NT2/D1 (cell line): Measurements from ENCODE around the gene DLG4.

Experiments
- DNase-seq: peaks from one replicate; pipeline ENCODE4 v3.0.0-alpha.2; 2011; ENCODE audit warnings: low read depth, low spot score
- H3K27me3 ChIP-seq: 2 replicates; pipeline ENCODE4 v1.6.0; 2011; ENCODE audit warnings: mild to moderate bottlenecking; ENCODE audit not compliant: insufficient read length, insufficient read depth
- H3K36me3 ChIP-seq: 2 replicates; pipeline ENCODE4 v1.6.1; 2011; ENCODE audit warnings: mild to moderate bottlenecking, low read length, mixed read lengths; ENCODE audit not compliant: insufficient read depth, insufficient read length
- H3K4me1 ChIP-seq: 2 replicates; pipeline ENCODE4 v1.5.1; 2011; ENCODE audit not compliant: insufficient read depth, insufficient read length
- H3K4me3 ChIP-seq: 2 replicates; pipeline ENCODE4 v1.5.1; 2011; ENCODE audit warnings: low read depth; ENCODE audit not compliant: insufficient read length
- H3K9ac ChIP-seq: 2 replicates; pipeline ENCODE4 v1.6.0; 2011; ENCODE audit warnings: low read depth; ENCODE audit not compliant: insufficient read length
- H3K9me3 ChIP-seq: 2 replicates; pipeline ENCODE4 v1.5.1; 2011; ENCODE audit warnings: mild to moderate bottlenecking, low read length; ENCODE audit not compliant: insufficient read depth
- SUZ12 ChIP-seq: IDR thresholded peaks from 2 replicates; pipeline ENCODE4 v1.6.1; 2011; ENCODE audit not compliant: insufficient read length, insufficient read depth; ENCODE audit errors: extremely low read depth
- YY1 ChIP-seq: IDR thresholded peaks from 2 replicates; pipeline ENCODE4 v1.6.1; 2011; ENCODE audit not compliant: insufficient read length, insufficient read depth
- ZNF274 ChIP-seq: IDR thresholded peaks from 2 replicates; pipeline ENCODE4 v1.6.1; 2011; ENCODE audit warnings: mild to moderate bottlenecking, low read depth, low read length

The DLG4 gene

GRCh38 chr17:7233701-7234082 is 14.1 kb upstream of the DLG4 start:
- DNase-seq: no peak
- Histone ChIP-seq H3K9ac (peak overlapping the region; percentile 79), H3K36me3 (peaks cover 55% of the 10 kb centered on the region), H3K4me1 (peaks cover 10% of the 10 kb centered on the region), H3K4me3 (peak overlapping the region; percentile 71), H3K9me3 (no peaks in the 10 kb centered on the region), H3K27me3 (no peaks in the 10 kb centered on the region)
- TF ChIP-seq ZNF274 (no peak), YY1 (no peak), SUZ12 (no peak)

- Histone ChIP-seq H3K36me3 (peaks cover 65% of the 10 kb centered on the region), H3K27me3 (no peaks in the 10 kb centered on the region), H3K4me3 (peak overlapping the region; percentile 26), H3K9ac (no peak overlapping the region), H3K9me3 (no peaks in the 10 kb centered on the region), H3K4me1 (peaks cover 10% of the 10 kb centered on the region)
- no peak for TF ChIP-seq SUZ12
- no peak for TF ChIP-seq YY1
- TF ChIP-seq ZNF274: no peak
- no peak for DNase-seq
Observed at GRCh38 chr17:7232114-7232513, 12.5 kb upstream of the DLG4 start.

- DNase-seq: no peak
- no peak for TF ChIP-seq YY1
- no peak for TF ChIP-seq ZNF274
- TF ChIP-seq SUZ12: no peak
- Histone ChIP-seq H3K4me1 (peaks cover 6% of the 10 kb centered on the region), H3K9ac (no peak overlapping the region), H3K4me3 (no peak overlapping the region), H3K9me3 (no peaks in the 10 kb centered on the region), H3K36me3 (peaks cover 65% of the 10 kb centered on the region), H3K27me3 (no peaks in the 10 kb centered on the region)
Observed at GRCh38 chr17:7229504-7229903, 9.9 kb upstream of the DLG4 start.

DNA sequence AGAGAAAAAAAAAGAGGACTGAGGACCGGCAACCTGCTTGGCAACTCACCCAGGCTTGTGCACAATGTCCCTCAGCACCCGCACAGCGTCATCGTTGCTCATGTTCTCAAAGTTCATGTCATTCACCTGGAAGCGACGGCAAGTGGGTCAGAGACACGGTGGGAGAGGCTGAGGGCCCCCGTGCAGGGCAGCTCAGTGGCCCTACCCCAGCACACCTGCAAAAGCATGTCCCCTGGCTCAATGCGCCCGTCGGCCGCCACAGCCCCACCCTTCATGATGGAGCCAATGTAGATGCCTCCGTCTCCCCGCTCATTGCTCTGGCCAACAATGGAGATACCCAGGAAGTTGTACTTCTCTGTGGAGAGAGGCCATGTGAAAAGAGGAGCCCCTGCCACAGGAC is 9.3 kb upstream of the DLG4 start:
- Histone ChIP-seq H3K4me3 (no peak overlapping the region), H3K9me3 (no peaks in the 10 kb centered on the region), H3K9ac (no peak overlapping the region), H3K36me3 (peaks cover 69% of the 10 kb centered on the region), H3K27me3 (no peaks in the 10 kb centered on the region), H3K4me1 (peaks cover 8% of the 10 kb centered on the region)
- DNase-seq: no peak
- TF ChIP-seq ZNF274: no peak
- no peak for TF ChIP-seq YY1
- TF ChIP-seq SUZ12: no peak

- no peak overlapping the region for H3K4me3 ChIP-seq
- H3K4me1 ChIP-seq: peaks cover 15% of the 10 kb centered on the region
- H3K36me3 ChIP-seq: peaks cover 89% of the 10 kb centered on the region
Observed at GRCh38 chr17:7226721-7227710, 7.4 kb upstream of the DLG4 start.

GRCh38 chr17:7225711-7226331 is 6.2 kb upstream of the DLG4 start:
- DNase-seq: no peak
- peaks cover 20% of the 10 kb centered on the region for H3K4me1 ChIP-seq
- H3K9ac ChIP-seq: no peak overlapping the region
- no peak overlapping the region for H3K4me3 ChIP-seq
- no peak for TF ChIP-seq SUZ12
- TF ChIP-seq YY1: no peak
- no peak for TF ChIP-seq ZNF274
- no peaks in the 10 kb centered on the region for H3K9me3 ChIP-seq
- H3K27me3 ChIP-seq: no peaks in the 10 kb centered on the region
- H3K36me3 ChIP-seq: peaks cover 96% of the 10 kb centered on the region

More at GRCh38 chr17:7226721-7227710, 7.4 kb upstream of the DLG4 start:
- Histone ChIP-seq H3K9me3 (no peaks in the 10 kb centered on the region), H3K27me3 (no peaks in the 10 kb centered on the region), H3K9ac (no peak overlapping the region)
- no peak for DNase-seq
- TF ChIP-seq YY1 (no peak), SUZ12 (no peak), ZNF274 (no peak)

- no peak for DNase-seq
- no peaks in the 10 kb centered on the region for H3K9me3 ChIP-seq
- H3K4me1 ChIP-seq: peaks cover 20% of the 10 kb centered on the region
- H3K4me3 ChIP-seq: no peak overlapping the region
- TF ChIP-seq SUZ12 (no peak), YY1 (no peak), ZNF274 (no peak)
- no peaks in the 10 kb centered on the region for H3K27me3 ChIP-seq
- peaks cover 87% of the 10 kb centered on the region for H3K36me3 ChIP-seq
- no peak overlapping the region for H3K9ac ChIP-seq
Observed at GRCh38 chr17:7224661-7225111, 5.0 kb upstream of the DLG4 start.
